ENCODE measurements around the gene KPNA1. TPM values are rescaled to one million over a fixed set of nuclear protein-coding genes. Genes with fewer than 3 reads are reported as not detected.
"Not testable (repeated sequence)": the region's sequence is repeated elsewhere in the genome, so short reads cannot be mapped to it uniquely, and the experiment has no call there.

Gene KPNA1
- total RNA-seq, 4 donors from 2014 or later = 27.1 to 62.7 (median 43.9) TPM

GRCh38 chr3:122456074-122456473, 58.7 kb downstream of the KPNA1 start:
- Histone ChIP-seq H3K4me1 (no peaks in the 10 kb centered on the region), H3K4me3 (no peak overlapping the region), H3K36me3 (peaks cover 0 to 72% (median 0%) of the 10 kb centered on the region in 3 donors), H3K9me3 (no peaks in the 10 kb centered on the region), H3K27ac (no peak overlapping the region), H3K27me3 (no peaks in the 10 kb centered on the region)
- DNase-seq = no peak
- TF ChIP-seq POLR2A (IDR thresholded peaks at IDR 0.05) = no peak
- TF ChIP-seq, protein P1, sequence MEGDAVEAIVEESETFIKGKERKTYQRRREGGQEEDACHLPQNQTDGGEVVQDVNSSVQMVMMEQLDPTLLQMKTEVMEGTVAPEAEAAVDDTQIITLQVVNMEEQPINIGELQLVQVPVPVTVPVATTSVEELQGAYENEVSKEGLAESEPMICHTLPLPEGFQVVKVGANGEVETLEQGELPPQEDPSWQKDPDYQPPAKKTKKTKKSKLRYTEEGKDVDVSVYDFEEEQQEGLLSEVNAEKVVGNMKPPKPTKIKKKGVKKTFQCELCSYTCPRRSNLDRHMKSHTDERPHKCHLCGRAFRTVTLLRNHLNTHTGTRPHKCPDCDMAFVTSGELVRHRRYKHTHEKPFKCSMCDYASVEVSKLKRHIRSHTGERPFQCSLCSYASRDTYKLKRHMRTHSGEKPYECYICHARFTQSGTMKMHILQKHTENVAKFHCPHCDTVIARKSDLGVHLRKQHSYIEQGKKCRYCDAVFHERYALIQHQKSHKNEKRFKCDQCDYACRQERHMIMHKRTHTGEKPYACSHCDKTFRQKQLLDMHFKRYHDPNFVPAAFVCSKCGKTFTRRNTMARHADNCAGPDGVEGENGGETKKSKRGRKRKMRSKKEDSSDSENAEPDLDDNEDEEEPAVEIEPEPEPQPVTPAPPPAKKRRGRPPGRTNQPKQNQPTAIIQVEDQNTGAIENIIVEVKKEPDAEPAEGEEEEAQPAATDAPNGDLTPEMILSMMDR (IDR thresholded peaks at IDR 0.05) = no peak

GRCh38 chr3:122451371-122451770, 63.4 kb downstream of the KPNA1 start:
- TF ChIP-seq, protein P1 (IDR thresholded peaks at IDR 0.05) = no peak
- no peak for TF ChIP-seq POLR2A (IDR thresholded peaks at IDR 0.05)
- H3K4me1 ChIP-seq = no peaks in the 10 kb centered on the region
- H3K36me3 ChIP-seq = peaks cover 0 to 64% (median 0%) of the 10 kb centered on the region in 3 donors
- DNase-seq = no peak
- no peaks in the 10 kb centered on the region for H3K27me3 ChIP-seq
- no peak overlapping the region for H3K4me3 ChIP-seq
- H3K27ac ChIP-seq = no peak overlapping the region
- H3K9me3 ChIP-seq = no peaks in the 10 kb centered on the region

- not testable (repeated sequence) for H3K27me3 ChIP-seq, H3K4me3 ChIP-seq, DNase-seq, H3K4me1 ChIP-seq, H3K27ac ChIP-seq, H3K9me3 ChIP-seq
- H3K36me3 ChIP-seq = peaks cover 0 to 70% (median 0%) of the 10 kb centered on the region in 3 donors
These were observed 66.5 kb downstream of the KPNA1 start for GRCh38 chr3:122448218-122448617.

GRCh38 chr3:122444491-122444887, 70.2 kb downstream of the KPNA1 start:
- H3K4me1 ChIP-seq, H3K27ac ChIP-seq, DNase-seq, H3K9me3 ChIP-seq, H3K27me3 ChIP-seq, H3K4me3 ChIP-seq: not testable (repeated sequence)
- H3K36me3 ChIP-seq = peaks cover 0 to 63% (median 0%) of the 10 kb centered on the region in 3 donors

DNA sequence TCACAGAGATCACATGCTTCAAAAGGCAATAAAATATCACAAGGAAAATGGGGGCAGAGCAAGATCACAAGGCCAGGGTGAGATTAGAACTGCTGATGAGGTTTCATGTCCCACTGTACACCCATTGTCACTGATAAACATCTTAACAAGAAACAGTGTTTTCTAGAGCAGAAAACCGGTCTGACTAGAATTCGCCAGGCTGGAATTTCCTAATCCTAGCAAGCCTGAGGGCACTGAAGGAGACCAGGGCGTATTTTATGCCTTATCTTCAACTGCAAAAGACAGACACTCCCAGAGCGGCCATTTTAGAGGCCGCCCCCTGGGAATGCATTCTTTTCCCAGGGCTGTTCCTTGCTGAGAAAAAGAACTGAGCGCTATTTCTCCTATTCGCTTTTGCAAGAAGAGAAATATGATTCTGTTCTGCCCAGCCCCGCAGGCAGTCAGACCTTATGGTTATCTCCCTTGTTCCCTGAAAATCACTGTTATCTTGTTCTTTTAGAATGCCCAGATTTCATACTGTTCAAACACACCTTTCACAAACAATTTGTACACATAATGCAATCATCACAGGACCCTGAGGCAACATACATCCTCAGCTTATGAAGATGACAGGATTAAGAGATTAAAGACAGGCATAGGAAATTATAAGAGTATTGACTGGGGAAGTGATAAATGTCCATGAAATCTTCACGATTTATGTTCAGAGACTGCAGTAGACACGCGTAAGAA, 70.8 kb downstream of the KPNA1 start:
- H3K27me3 ChIP-seq, H3K27ac ChIP-seq, H3K4me1 ChIP-seq, H3K9me3 ChIP-seq, H3K4me3 ChIP-seq, DNase-seq: not testable (repeated sequence)
- peaks cover 0 to 63% (median 1%) of the 10 kb centered on the region in 3 donors for H3K36me3 ChIP-seq

GRCh38 chr3:122443090-122443489, 71.6 kb downstream of the KPNA1 start:
- Histone ChIP-seq H3K9me3 (no peaks in the 10 kb centered on the region), H3K4me1 (no peaks in the 10 kb centered on the region), H3K27ac (no peak overlapping the region), H3K36me3 (peaks cover 0 to 64% (median 3%) of the 10 kb centered on the region in 3 donors), H3K27me3 (no peaks in the 10 kb centered on the region), H3K4me3 (no peak overlapping the region)
- no peak for DNase-seq
- TF ChIP-seq, protein P1 (IDR thresholded peaks at IDR 0.05) = no peak
- no peak for TF ChIP-seq POLR2A (IDR thresholded peaks at IDR 0.05)

DNA sequence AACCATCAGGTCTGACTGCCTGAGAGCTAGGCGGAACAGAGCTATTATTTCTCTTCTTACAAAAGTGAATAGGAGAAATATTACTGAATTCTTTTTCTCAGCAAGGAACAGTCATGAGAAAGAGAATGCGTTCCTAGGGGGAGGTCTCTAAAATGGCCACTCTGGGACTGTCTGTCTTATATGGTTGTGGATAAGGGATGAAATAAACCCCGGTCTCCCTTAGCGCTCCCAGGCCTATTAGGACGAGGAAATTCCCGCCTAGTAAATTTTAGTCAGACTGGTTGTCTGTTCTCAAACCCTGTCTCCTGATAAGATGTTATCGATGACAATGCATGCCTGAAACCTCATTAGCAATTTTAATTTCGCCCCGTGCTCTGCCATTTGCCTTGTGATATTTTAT, 78.8 kb downstream of the KPNA1 start:
- Histone ChIP-seq H3K4me3 (no peak overlapping the region), H3K27me3 (no peaks in the 10 kb centered on the region), H3K36me3 (peaks cover 0 to 82% (median 3%) of the 10 kb centered on the region in 3 donors), H3K27ac (no peak overlapping the region), H3K4me1 (no peaks in the 10 kb centered on the region), H3K9me3 (peaks cover 0 to 3% (median 0%) of the 10 kb centered on the region in 4 donors)
- DNase-seq = no peak
- TF ChIP-seq POLR2A (IDR thresholded peaks at IDR 0.05) = no peak
- TF ChIP-seq, protein P1 (IDR thresholded peaks at IDR 0.05) = no peak
